GM19324 (cell line): ENCODE measurements around the gene RHOT1.
"Not testable (repeated sequence)": the region's sequence is repeated elsewhere in the genome, so short reads cannot be mapped to it uniquely, and the experiment has no call there.

ENCODE experiments used
- ATAC-seq: cut with Tn5 transposase; IDR thresholded peaks from one replicate; pipeline ENCODE4 v1.9.1; 2021; ENCODE audit warnings: mild to moderate bottlenecking, moderate library complexity; ENCODE audit not compliant: unreplicated experiment, low FRiP score

The RHOT1 gene

DNA sequence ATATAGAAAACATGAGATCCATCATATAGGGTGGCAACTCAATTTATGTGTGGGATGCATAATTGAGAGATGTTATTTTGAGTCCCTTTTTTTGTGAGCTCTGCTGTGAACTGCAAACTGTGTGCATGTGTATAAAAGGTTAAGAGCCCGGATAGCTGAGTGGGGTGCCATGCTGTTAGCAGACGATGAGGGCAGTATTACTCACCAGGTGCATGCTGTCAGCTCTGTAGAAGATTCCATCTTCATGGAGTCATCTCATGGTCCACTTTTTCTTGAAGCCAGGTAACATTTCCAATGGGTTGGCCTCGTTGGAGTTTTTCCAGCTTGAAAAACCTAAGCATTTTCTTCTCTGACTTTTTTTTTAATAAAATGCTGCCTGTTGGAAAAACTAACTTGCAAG, 80.3 kb downstream of the RHOT1 start:
- ATAC-seq, result no peak

DNA sequence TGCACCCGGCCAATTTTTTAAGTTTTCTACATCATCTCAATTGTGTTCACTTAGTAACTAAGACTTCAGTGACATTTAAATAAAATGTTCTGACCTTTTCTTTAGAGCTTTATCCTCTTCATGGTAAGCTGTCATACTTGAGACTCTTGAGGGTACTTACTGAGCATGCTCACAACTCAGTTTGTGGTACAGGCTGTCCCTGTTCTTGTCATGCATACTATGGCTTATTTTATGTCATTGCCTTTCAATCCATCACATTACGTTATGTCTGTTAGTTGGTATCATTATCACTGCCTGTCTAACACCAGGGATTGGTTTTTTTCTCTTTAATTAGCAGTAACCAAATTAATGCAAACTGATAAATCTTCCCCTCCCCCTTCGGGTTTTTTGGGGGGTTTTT, 81.4 kb downstream of the RHOT1 start:
- ATAC-seq, result no peak

DNA sequence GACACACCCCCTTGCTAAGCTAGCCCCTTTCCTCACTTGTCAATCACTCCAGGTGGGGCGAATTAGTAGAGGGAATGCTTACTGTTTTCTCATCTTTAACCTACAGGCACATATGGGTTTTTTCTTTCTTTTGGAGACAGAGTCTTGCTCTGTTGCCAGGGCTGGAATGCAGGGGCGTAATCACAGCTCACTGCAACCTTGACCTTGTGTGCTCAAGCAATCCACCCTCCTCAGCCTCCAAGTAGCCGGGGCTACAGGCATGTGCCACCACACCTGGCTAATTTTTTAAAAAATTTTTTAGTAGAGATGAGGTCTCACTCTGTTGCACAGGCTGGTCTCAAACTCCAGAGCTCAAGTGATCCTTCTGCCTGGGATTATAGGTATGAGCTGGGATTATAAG, 84.6 kb downstream of the RHOT1 start:
- ATAC-seq, result no peak

DNA sequence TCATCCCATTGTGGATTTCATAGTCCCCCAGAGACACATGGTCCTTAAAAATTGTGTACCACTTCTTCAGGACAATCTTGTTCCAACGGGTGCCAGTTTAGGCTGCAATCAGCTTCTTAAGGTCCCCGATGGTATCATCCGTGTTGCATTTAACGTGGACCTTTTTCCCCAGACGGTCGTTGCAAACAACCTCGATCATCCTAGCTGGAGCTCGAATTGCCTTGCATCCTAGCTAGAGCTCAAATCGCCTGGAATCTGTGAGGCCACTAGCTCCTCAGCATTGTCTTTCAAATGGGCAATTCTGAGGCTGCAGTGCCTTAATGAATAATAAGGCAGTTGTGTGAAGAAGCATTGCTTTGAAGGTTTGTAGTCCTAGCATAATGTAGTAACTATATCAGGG, 85.6 kb downstream of the RHOT1 start:
- ATAC-seq, result no peak

DNA sequence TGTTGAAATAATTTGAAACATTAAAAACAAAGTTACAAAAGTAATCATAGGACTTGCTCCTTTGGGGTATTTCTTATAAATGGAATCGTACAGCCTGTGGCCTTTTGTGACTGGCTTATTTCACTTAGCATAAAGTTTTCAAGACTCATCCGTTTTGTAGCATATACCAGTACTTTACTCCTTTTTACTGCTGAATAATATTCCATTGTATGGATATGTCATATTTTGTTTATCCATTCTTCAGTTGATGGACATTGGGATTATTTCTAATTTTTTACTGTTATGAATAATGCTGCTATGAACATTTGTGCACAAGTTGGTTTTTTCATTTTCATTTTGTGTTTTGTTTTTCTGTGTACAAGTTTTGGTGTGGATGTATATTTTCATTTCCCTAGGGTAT, 93.3 kb downstream of the RHOT1 start:
- ATAC-seq, result no peak

- ATAC-seq, result no peak
These were observed 97.2 kb downstream of the RHOT1 start for GRCh38 chr17:32239456-32239855.

GRCh38 chr17:32240750-32241149, 98.4 kb downstream of the RHOT1 start:
- ATAC-seq, result no peak

- ATAC-seq, result no peak
These were observed 99.3 kb downstream of the RHOT1 start for GRCh38 chr17:32241640-32242039.

- ATAC-seq, result no peak
These were observed 107.2 kb downstream of the RHOT1 start for GRCh38 chr17:32249475-32249874.

DNA sequence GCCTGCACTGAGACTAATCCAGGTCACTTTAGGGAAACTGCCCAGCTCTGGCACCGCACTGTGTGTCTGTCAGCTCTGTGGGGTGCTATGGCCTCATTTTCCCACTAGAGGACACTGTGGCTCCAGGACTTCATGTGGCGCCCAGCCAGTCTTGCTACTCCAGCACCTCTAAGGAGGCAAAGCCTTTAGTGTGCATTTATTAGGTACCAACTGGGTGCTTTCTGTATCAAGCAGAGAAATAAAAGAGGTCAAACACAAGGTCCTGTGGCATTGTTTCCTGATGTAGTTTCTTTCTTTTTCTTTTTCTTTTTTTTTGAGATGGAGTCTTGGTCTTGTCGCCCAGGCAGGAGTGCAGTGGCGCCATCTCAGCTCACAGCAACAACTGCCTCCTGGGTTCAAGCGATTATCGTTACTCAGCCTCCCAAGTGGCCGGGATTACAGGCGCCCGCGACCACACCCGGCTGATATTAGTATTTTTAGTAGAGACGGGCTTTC, 110.9 kb downstream of the RHOT1 start:
- ATAC-seq, result no peak

GRCh38 chr17:32256012-32256700, 113.9 kb downstream of the RHOT1 start:
- ATAC-seq, result no peak

DNA sequence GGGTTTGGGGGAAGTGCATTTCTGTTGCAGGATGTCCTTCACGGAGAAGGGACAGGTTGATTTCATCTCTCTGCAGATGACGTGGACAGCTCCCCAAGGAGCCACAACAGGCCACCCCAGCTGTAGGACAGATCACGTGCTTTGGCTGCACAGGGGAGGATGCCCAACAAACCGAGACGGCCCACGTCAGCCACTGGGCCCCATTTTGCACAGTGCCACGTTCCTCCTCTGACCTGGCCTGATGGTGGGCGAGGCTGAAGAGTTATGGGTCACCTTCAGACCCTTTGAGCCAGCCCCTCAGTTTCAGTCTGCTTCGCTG, 114.4 kb downstream of the RHOT1 start:
- no peak for ATAC-seq

DNA sequence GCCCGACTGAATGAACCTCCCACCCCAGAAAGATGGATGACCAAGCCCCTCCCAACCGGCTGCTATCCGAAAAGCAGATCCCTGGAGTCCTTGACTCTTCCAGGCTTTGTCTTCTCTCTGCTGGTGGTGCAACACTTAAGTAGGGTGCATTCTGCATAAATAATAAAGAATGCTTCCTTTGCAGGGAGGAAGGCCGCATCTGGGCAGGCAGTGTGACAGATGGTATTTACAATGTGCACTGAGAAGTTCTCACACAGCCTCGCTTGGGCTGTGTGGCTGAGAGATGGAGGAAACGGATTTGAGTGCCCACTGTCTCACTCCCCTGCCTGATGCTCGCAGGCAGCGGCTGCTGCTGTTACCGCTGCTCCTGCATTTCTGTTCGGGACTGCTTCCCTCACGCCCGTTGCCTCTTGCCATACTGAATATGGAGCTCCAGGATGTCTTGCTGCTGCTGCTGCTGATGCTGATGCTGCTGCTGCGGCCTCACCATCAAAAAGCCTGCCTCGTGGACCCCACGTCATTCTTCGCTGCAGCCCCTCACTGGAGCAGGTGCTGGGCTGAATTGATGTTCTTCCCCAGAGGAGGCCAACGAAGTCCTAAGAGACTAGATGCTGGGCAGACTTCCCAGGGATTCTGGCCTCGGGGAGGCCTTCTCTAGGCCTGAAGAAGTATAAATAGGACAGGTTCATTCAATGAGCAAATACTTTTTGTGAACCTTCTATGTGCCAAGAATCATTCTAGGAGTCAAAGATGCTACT, 116.3 kb downstream of the RHOT1 start:
- no peak for ATAC-seq

DNA sequence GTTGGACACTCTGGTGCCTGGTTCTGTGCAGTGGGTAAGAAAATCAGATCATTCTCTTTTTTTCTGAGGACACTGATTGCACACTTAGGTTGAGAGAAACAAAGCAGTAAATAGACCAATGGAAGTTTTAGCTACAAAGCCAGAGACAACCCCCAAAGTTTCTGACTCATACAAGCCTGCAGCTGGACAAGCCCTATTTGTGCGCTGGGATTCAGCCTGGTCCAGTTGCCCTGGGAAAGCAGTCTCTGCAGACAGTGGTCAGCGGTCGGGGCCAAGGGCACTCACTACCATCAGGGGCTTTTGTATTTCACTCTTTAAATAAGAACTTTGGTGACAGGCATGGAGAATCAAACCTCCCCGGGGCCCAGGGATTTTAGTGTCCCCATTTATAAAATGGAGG, 117.3 kb downstream of the RHOT1 start:
- no peak for ATAC-seq

DNA sequence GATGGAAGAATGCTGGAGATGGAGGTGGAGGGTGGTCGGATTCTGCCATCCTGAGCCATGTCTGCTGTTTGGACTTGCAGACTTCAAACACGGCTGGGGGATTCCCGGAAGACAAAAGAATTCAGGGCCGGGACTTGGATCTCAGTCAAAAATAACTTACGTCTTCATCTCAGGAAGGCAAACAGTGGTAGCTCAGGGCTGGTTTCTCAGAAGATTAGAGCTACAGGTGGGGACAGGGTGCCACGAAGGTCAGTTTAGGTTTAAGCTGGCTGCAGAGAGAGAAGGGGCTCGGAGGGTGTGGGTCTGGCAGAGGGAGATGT, 119.1 kb downstream of the RHOT1 start:
- ATAC-seq, result no peak

GRCh38 chr17:32261936-32262510, 119.7 kb downstream of the RHOT1 start:
- no peak for ATAC-seq

DNA sequence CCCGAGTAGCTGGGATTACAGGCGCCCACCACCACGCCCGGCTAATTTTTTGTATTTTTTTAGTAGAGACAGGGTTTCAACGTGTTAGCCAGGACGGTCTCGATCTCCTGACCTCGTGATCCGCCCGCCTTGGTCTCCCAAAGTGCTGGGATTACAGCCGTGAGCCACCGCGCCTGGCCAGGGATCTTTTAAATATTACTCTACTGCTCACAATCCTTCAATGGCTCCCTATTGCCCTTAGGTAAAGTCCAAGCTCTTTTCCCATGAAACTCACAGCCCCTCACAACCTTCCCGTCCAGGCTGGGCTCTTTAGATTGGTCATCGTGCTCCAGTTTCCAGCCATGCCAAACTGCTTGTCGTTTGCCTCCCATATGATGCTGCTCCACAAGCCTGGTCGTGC, 121.2 kb downstream of the RHOT1 start:
- not testable (repeated sequence) for ATAC-seq

DNA sequence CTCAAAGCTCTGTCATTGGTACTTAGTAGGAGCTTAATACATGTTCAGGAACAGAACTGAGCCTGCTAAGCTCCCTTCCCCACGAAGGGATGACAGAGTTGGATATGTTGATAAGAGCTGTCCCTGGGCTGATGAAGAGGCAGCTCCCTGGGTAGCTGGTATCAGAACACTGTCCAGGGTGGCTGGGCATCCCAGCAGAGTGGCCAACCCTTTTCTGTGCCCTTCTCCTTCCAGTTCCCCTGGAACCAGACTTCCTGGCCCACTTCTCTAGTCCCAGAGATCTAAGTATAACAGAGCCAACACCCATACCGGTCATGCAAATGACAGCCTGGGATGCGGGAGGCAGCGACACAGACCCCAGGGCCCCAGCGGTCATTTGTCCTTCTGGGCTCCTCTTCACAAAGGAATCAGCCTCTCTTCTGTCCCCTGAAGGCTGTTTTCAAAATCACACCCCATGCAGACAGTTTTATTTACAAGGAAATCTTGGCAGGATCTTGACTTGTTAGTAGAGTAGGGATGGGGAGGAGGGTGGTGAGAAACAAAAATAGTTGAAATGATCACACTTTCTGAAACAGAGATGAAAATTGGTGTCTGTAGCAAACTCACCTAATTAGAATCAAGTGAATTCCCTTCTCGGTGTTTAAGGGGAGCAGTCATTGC, 122.0 kb downstream of the RHOT1 start:
- ATAC-seq, result no peak

- no peak for ATAC-seq
These were observed 122.5 kb downstream of the RHOT1 start for GRCh38 chr17:32264823-32265191.

DNA sequence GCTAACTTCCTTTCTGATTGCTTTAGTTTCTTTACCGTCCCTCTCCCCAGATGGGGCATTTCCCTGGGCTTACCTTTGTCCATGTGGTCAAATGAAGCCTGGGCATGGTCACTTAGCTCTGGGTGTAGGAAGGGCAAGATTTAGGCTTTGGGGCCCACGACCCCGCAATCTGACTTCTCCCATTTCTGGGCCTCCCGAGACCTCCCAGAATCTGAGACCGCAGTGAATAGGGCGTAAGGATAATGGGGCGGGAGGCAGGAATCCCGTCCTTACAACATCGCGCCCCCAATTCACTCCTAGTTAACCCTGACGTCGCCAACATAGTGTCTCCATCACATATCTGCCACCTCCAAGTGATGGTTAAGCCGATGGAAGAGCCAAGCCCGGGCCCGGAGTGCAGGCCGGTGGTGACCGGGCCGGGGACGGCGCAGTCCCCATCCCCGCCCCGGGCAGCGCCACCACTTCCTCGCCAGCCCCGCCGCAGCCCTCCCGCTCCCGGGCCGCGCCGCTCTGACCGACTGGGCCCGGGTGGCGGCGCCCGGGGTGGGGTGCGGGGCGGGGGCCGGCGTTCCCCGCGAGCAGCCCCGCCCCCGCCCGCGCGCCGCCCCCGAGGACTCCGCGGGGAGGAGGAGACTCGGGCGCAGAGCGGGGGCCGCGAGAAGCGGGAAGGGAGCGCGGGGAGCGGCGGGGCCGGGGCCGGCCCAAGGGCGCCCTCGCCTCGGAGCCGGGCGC, 123.1 kb downstream of the RHOT1 start, which contains the start of gene RHBDL3:
TSS of gene RHBDL3 (plus strand) at position 641 of the 732 bp plus-strand sequence. CDS start 358 bp downstream, outside the sequence.
- ATAC-seq, result no peak

DNA sequence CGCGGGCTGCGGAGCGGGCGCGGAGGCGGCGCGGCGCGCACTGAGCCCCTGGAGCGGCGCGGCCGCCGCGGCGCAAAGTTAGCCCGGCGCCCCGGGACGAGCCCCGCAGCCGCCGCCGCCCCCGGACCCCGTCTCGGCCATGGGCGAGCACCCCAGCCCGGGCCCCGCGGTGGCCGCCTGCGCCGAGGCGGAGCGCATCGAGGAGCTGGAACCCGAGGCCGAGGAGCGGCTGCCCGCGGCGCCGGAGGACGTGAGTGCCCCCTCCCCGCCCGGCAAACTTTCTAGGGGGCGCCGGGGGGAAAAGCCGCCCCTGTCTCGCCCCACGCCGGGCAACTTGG, 123.7 kb downstream of the RHOT1 start:
- ATAC-seq, result no peak
